Type B pancreatic cell (in vitro differentiated cells): ENCODE results near the gene PSEN1. TPM values are rescaled to one million over a fixed set of nuclear protein-coding genes. Genes with fewer than 3 reads are reported as not detected.
A peak's percentile ranks its signal among the peaks of the same experiment; 100 is the strongest.

Source experiments
- DNase-seq: peaks from one replicate; pipeline ENCODE4 v3.0.0; 2021; ENCODE audit warnings: mixed read lengths; ENCODE audit not compliant: unreplicated experiment; ENCODE audit errors: extremely low spot score
- H3K27ac Mint-ChIP-seq: 2 replicates; pipeline ENCODE4 v1.8.0; 2021; ENCODE audit warnings: mild to moderate bottlenecking, mixed read lengths
- H3K27me3 Mint-ChIP-seq: 2 replicates; pipeline ENCODE4 v1.8.0; 2021; ENCODE audit warnings: mixed read lengths
- H3K36me3 Mint-ChIP-seq: 2 replicates; pipeline ENCODE4 v1.8.0; 2021; ENCODE audit warnings: mixed read lengths
- H3K4me1 Mint-ChIP-seq: one replicate; pipeline ENCODE4 v1.8.0; 2021; ENCODE audit warnings: mixed read lengths; ENCODE audit not compliant: unreplicated experiment
- H3K4me3 Mint-ChIP-seq: 2 replicates; pipeline ENCODE4 v1.8.0; 2021; ENCODE audit warnings: mild to moderate bottlenecking, mixed read lengths
- H3K9me3 Mint-ChIP-seq: 2 replicates; pipeline ENCODE4 v1.8.0; 2021; ENCODE audit warnings: mixed read lengths
- CTCF ChIP-seq: fragments of 200-600 bp; sonication (generic); conservative IDR thresholded peaks from 2 replicates; pipeline ENCODE4 v1.5.0; 2021; ENCODE audit warnings: antibody characterized with exemption, mild to moderate bottlenecking
- total RNA-seq: library from RNA; stranded (reverse); gene quantifications from 2 replicates; pipeline ENCODE4 v1.2.1, GENCODE V29; 2021; ENCODE audit warnings: low replicate concordance

The PSEN1 gene
- total RNA-seq, 1 donor from 2014 or later = 58.9 TPM

GRCh38 chr14:73261075-73261474, 124.8 kb downstream of the PSEN1 start:
- Mint-ChIP-seq H3K27ac (no peak overlapping the region), H3K27me3 (no peaks in the 10 kb centered on the region), H3K4me1 (no peaks in the 10 kb centered on the region), H3K4me3 (no peak overlapping the region), H3K36me3 (no peaks in the 10 kb centered on the region), H3K9me3 (no peaks in the 10 kb centered on the region)
- TF ChIP-seq CTCF = no peak
- DNase-seq = no peak

GRCh38 chr14:73261520-73262426, 125.5 kb downstream of the PSEN1 start:
- Mint-ChIP-seq H3K4me3 (no peak overlapping the region), H3K27ac (no peak overlapping the region), H3K27me3 (no peaks in the 10 kb centered on the region), H3K4me1 (no peaks in the 10 kb centered on the region), H3K9me3 (no peaks in the 10 kb centered on the region), H3K36me3 (no peaks in the 10 kb centered on the region)
- TF ChIP-seq CTCF = no peak
- no peak for DNase-seq

- peak; percentile 66 for DNase-seq
- H3K27me3 Mint-ChIP-seq = no peaks in the 10 kb centered on the region
- H3K36me3 Mint-ChIP-seq = no peaks in the 10 kb centered on the region
- H3K27ac Mint-ChIP-seq = no peak overlapping the region
- no peak overlapping the region for H3K4me3 Mint-ChIP-seq
- H3K9me3 Mint-ChIP-seq = no peaks in the 10 kb centered on the region
- no peak for TF ChIP-seq CTCF
- no peaks in the 10 kb centered on the region for H3K4me1 Mint-ChIP-seq
Measured at GRCh38 chr14:73262427-73263183, 126.3 kb downstream of the PSEN1 start.

- Mint-ChIP-seq H3K4me3 (no peak overlapping the region), H3K27ac (no peak overlapping the region), H3K9me3 (no peaks in the 10 kb centered on the region), H3K27me3 (no peaks in the 10 kb centered on the region), H3K4me1 (no peaks in the 10 kb centered on the region), H3K36me3 (no peaks in the 10 kb centered on the region)
- DNase-seq = no peak
- TF ChIP-seq CTCF = no peak
Measured at GRCh38 chr14:73263606-73264005, 127.3 kb downstream of the PSEN1 start.

- H3K9me3 Mint-ChIP-seq = no peaks in the 10 kb centered on the region
- TF ChIP-seq CTCF = no peak
- no peak overlapping the region for H3K4me3 Mint-ChIP-seq
- H3K4me1 Mint-ChIP-seq = no peaks in the 10 kb centered on the region
- no peaks in the 10 kb centered on the region for H3K36me3 Mint-ChIP-seq
- H3K27ac Mint-ChIP-seq = no peak overlapping the region
- no peak for DNase-seq
- H3K27me3 Mint-ChIP-seq = no peaks in the 10 kb centered on the region
Measured at GRCh38 chr14:73264080-73264884, 128.0 kb downstream of the PSEN1 start.
